AG09309 (cell line): ENCODE data around the gene POLK.

Experiments used
- DNase-seq: peaks from one replicate; pipeline ENCODE4 v3.0.0-alpha.2; 2010; ENCODE audit warnings: low read depth
- H3K4me3 ChIP-seq: 2 replicates; pipeline ENCODE4 v1.5.1; 2011; ENCODE audit warnings: mild to moderate bottlenecking, low read depth, low read length, moderate library complexity; ENCODE audit not compliant: control insufficient read depth
- CTCF ChIP-seq: IDR thresholded peaks from 2 replicates; pipeline ENCODE4 v1.5.1; 2011; ENCODE audit warnings: mild to moderate bottlenecking, low read depth, low read length, inconsistent platforms; ENCODE audit not compliant: insufficient read depth, control insufficient read depth; ENCODE audit errors: missing control alignments

POLK gene

GRCh38 chr5:75630875-75631274, 119.2 kb downstream of the POLK start:
- TF ChIP-seq CTCF, result no peak
- H3K4me3 ChIP-seq, result no peak overlapping the region
- DNase-seq, result no peak

GRCh38 chr5:75632321-75632720, 120.6 kb downstream of the POLK start:
- H3K4me3 ChIP-seq, result no peak overlapping the region
- no peak for TF ChIP-seq CTCF
- DNase-seq, result no peak

GRCh38 chr5:75637949-75638348, 126.3 kb downstream of the POLK start:
- no peak for DNase-seq
- H3K4me3 ChIP-seq, result no peak overlapping the region
- no peak for TF ChIP-seq CTCF

- no peak for TF ChIP-seq CTCF
- DNase-seq, result no peak
- H3K4me3 ChIP-seq, result no peak overlapping the region
These were observed 128.0 kb downstream of the POLK start for GRCh38 chr5:75639535-75640311.

GRCh38 chr5:75640395-75640794, 128.7 kb downstream of the POLK start:
- no peak overlapping the region for H3K4me3 ChIP-seq
- DNase-seq, result peak; percentile 42
- TF ChIP-seq CTCF, result no peak

- H3K4me3 ChIP-seq, result no peak overlapping the region
- DNase-seq, result no peak
- no peak for TF ChIP-seq CTCF
These were observed 129.1 kb downstream of the POLK start for GRCh38 chr5:75640826-75641225.
